Glomerular visceral epithelial cell (primary cell): ENCODE data around the gene UGT3A1.
"Not testable (repeated sequence)": the region's sequence is repeated elsewhere in the genome, so short reads cannot be mapped to it uniquely, and the experiment has no call there.

Source experiments
- DNase-seq: peaks from one replicate; pipeline ENCODE4 v3.0.0-alpha.2; 2016; ENCODE audit errors: extremely low spot score

UGT3A1 gene

GRCh38 chr5:35990941-35991611, at the start of gene UGT3A1:
Gene UGT3A1, minus strand, starts transcription at chr5:35991390. Its CDS starts 150 bp downstream, at chr5:35991240.
- DNase-seq: no peak

GRCh38 chr5:36035696-36036095, 44.5 kb upstream of the UGT3A1 start:
- DNase-seq: no peak

GRCh38 chr5:36034536-36035134, 43.4 kb upstream of the UGT3A1 start:
- DNase-seq: not testable (repeated sequence)

GRCh38 chr5:36033486-36033885, 42.3 kb upstream of the UGT3A1 start:
- DNase-seq: no peak

- no peak for DNase-seq
Measured at GRCh38 chr5:36033047-36033446, 41.9 kb upstream of the UGT3A1 start.

- DNase-seq: no peak
Measured at GRCh38 chr5:36031223-36031622, 40.0 kb upstream of the UGT3A1 start.

- no peak for DNase-seq
Measured at GRCh38 chr5:36029914-36030313, 38.7 kb upstream of the UGT3A1 start.

GRCh38 chr5:36028816-36029465, 37.8 kb upstream of the UGT3A1 start:
- no peak for DNase-seq

GRCh38 chr5:36027711-36028110, 36.5 kb upstream of the UGT3A1 start:
- no peak for DNase-seq

GRCh38 chr5:36026706-36027465, 35.7 kb upstream of the UGT3A1 start:
- DNase-seq: no peak

GRCh38 chr5:36022246-36022645, 31.1 kb upstream of the UGT3A1 start:
- DNase-seq: not testable (repeated sequence)

GRCh38 chr5:36019584-36019983, 28.4 kb upstream of the UGT3A1 start:
- DNase-seq: not testable (repeated sequence)

- DNase-seq: no peak
Measured at GRCh38 chr5:36017622-36018021, 26.4 kb upstream of the UGT3A1 start.

- DNase-seq: no peak
Measured at GRCh38 chr5:36017004-36017403, 25.8 kb upstream of the UGT3A1 start.

- DNase-seq: no peak
Measured at GRCh38 chr5:36013182-36013581, 22.0 kb upstream of the UGT3A1 start.

GRCh38 chr5:36009698-36010097, 18.5 kb upstream of the UGT3A1 start:
- DNase-seq: no peak

- DNase-seq: no peak
Measured at GRCh38 chr5:36007366-36007765, 16.2 kb upstream of the UGT3A1 start.

GRCh38 chr5:36006163-36006562, 15.0 kb upstream of the UGT3A1 start:
- DNase-seq: no peak

GRCh38 chr5:36001032-36001431, 9.8 kb upstream of the UGT3A1 start:
- no peak for DNase-seq

- DNase-seq: no peak
Measured at GRCh38 chr5:35999547-35999946, 8.4 kb upstream of the UGT3A1 start.

- no peak for DNase-seq
Measured at GRCh38 chr5:35996076-35996475, 4.9 kb upstream of the UGT3A1 start.

- DNase-seq: no peak
Measured at GRCh38 chr5:35990520-35990919, 670 bp downstream of the UGT3A1 start.
